CD4-positive, alpha-beta T cell treated with Interleukin-10 for 1 hour (primary cell): Measurements from ENCODE around the gene ZNF484.
A peak's percentile ranks its signal among the peaks of the same experiment; 100 is the strongest.
"Not testable (repeated sequence)": the region's sequence is repeated elsewhere in the genome, so short reads cannot be mapped to it uniquely, and the experiment has no call there.

Experiments used
- DNase-seq: peaks from one replicate; pipeline ENCODE4 v3.0.0-alpha.2; 2020

ZNF484 gene

DNA sequence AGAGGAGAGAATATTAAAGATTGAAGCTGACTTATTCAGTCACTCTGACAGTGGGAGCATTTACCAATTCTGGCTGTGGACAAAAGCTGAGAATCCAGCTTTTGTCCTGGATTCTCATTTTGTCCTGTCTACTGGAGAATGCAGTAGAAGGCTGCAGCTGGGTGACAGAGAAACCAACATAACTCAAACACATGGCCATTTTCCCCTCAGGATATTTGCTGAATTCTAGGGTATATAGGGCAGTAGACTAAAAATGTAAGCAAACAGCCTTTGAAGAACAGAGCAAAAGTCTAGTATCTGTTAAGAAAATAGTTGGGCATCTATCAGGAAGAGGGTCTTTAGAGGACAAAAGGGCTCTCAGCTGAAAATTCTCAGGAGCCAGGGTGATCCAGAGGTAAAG is 20.6 kb downstream of the ZNF484 start:
- no peak for DNase-seq

DNA sequence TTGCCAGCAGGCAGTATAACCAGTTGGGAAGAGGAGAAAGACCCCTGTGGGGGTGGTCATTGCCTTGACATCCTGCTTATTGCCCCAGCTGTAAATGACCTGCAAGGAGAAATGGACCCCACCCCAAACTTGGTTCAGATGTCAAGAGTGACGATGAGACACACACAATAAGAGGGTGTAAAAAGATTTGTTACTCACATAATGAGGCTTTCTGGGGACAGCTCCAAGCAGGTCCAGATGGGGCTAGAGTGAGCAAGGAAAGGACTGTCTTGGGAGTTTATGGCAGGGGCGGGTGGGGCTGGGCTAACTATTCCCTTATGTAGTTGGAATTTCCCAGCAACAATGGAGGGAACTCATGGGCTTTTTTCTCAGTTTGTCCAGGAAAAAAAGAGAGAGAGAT is 24.1 kb downstream of the ZNF484 start:
- no peak for DNase-seq

DNA sequence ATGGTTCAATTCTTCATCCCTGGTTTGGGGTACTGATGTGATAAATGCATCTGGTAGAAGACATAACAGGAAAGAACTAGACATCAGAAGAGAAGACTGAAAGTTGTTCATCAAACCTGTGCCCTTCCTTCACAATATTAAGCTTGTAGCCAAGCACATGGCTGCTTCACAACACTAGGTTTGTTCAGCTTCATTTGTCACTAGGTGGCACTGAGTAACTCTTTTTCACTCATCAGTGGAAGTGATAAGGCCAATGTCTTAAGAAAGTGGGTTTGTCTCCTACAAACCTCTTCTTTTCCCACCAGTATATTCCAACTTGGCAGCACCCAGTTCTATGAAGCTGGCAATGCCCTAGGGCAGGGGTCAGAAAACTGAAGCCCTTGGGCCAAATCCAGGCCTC is 26.9 kb downstream of the ZNF484 start:
- DNase-seq, result peak; percentile 17

DNA sequence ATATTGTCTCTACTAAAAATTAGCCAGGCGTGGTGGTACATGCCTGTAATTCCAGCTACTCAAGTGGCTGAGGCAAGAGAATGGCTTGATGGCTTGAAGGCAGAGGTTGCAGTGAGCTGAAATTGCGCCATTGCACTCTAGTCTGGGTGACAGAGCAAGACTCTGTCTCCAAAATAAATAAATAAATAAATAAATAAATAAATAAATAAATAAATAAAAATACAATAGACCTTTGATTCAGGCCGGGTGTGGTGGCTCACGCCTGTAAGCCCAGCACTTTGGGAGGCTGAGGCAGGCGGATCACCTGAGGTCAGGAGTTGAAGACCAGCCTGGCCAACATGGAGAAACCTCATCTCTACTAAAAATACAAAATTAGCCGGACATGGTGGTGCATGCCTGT is 29.1 kb downstream of the ZNF484 start:
- not testable (repeated sequence) for DNase-seq

DNA sequence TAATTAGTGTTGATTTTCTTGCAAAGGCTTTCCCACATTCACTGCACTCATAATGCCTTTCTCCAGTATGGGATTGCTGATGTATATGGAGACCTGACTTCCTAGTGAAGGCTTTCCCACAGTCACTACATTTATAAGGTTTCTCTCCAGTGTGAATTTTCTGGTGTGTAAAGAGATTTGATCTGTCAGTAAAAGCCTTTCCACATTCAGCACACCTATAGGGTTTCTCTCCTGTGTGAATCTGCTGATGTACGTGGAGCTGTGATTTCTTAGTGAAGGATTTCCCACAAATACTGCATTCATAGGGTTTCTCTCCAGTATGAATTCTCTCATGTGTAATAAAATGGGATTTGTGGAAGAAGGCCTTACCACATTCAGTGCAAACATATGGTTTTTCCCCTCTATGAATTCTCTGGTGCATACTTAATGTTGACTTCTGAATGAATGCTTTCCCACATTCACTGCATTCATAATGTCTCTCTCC is 31.1 kb downstream of the ZNF484 start:
- no peak for DNase-seq

DNA sequence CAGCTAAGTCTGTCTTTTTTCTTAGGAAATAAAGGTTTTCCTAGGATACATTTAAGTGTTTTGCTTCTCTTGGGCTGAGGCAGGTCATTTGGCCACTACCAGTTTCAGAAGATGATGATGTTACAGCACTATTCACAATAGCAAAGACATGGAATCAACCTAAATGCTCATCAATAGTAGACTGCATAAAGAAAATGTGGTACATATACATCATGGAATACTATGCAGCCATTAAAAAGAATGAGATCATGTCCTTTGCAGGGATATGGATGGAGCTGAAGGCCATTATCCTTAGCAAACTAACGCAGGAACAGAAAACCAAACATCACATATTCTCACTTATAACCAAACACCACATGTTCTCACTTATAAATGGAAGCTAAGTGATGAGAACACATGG is 39.4 kb downstream of the ZNF484 start:
- not testable (repeated sequence) for DNase-seq

DNA sequence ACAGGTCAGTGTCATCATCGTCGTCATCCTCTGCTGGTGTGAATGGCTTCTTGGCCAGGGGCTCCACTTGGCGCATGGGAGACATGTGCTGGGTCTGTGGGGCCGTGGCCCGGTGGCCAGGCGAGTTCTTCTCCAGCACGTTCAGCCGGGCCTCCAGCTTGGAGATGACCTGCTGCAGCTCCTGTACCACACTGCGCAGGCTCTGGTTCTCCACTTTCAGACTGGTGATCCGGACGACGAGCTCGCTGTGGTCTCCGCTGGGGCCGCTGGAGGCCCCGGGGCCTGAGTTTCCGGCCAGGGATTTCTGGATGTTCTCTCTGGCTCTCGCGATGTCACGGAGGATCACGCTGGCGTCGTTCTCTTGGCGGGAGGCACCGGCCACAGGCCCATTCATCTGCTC is 40.6 kb downstream of the ZNF484 start:
- no peak for DNase-seq

DNA sequence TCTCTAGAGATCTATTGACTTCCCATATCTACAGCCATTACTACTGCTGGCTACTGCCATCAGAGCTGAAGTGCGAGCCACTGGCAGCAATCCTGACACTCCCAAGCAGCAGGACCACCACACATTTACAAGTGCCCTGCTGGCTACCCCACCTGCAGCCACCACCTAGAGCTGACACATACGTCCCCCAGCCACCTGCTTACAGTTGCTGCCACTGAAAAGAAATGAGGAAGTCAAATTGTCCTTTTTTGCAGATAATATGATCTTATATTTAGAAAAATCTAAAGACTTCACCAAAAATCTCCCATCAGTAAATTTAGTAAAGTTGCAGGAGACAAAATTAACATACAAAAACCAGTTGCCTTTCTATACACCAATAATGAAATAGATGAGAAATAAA is 48.4 kb downstream of the ZNF484 start:
- DNase-seq, result no peak

DNA sequence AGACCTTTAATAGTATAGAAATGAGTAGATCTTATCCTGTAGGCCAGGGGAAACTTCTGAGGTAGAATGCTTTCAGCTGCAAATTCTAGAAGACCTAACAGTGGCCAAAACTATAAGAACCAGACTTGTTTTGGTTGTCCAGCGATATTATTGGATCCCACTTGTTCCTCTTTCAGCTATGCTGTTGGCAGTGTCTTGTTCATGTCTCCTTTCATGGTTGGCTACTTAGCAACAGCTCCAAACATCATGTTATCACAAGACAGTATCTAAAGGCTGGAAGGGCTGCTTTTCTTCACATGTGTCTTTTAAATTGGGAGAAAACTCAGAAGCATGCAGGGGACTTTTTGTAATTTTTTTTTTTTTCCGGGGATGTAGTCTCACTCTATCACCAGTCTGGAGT is 52.8 kb downstream of the ZNF484 start:
- DNase-seq, result not testable (repeated sequence)

DNA sequence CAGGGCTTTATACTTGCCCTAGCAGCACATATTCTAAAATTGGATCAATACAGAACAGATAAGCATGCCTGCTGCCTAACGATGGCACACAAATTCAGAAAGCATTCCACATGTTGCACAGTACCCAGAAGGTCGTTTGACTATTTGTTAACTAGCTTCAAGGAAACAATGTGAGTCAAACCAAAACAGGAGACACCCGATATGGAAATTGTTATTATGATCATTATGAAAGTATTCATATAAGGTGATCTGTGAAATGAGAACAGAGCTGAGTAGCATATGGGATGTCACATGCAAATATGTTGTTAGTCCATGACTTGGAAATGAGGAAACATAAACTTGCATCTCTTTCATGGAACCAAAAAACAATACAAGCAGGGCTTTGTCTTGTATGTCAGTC is 56.9 kb downstream of the ZNF484 start:
- DNase-seq, result no peak

DNA sequence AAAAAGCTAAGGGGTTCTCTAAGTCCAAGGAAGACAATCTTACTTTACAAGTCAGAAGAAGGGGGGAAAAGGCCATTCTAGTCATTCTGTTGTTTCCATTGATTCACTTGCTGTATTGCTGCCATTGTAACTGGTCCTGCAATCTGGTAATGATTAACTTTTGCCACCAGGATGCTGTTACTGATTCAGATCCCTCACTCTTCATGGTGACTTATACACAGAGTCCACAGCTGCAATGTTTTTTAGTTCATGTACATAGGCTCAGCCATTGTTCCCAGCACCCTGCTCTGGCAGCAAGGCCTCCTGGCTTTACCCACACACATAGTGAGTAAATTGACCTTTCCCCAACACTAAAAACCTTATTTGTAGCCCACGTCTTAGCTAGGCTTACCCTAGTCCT is 57.9 kb downstream of the ZNF484 start:
- DNase-seq, result not testable (repeated sequence)

DNA sequence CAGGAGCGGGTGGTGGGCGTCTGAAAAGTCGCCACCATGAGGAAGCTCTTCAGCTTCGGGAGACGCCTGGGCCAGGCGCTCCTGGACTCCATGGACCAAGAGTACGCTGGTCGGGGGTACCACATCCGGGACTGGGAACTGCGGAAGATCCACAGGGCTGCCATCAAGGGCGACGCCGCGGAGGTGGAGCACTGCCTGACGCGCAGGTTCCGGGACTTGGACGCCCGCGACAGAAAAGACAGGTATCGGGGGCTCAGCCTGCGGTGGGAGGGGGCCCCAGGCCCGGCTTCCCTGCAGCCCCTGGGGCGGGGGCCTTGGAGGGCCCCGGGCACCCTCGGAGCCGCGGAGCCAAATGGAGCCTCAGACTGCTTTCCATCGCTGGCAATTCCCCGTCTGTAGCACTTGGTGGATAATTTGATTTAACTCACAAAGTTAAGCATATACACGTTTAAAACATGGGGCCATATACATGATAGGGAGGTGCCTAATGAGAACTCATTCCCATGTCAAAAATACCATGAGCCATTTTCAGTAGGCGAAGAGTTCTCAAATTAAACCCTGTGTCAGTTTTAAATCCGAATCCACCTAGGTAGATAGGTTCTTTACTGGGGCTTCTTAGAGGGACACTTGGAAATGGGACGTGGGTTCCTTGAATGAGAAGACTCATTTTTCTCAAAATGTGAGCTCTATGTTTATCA is 68.1 kb downstream of the ZNF484 start:
- not testable (repeated sequence) for DNase-seq

DNA sequence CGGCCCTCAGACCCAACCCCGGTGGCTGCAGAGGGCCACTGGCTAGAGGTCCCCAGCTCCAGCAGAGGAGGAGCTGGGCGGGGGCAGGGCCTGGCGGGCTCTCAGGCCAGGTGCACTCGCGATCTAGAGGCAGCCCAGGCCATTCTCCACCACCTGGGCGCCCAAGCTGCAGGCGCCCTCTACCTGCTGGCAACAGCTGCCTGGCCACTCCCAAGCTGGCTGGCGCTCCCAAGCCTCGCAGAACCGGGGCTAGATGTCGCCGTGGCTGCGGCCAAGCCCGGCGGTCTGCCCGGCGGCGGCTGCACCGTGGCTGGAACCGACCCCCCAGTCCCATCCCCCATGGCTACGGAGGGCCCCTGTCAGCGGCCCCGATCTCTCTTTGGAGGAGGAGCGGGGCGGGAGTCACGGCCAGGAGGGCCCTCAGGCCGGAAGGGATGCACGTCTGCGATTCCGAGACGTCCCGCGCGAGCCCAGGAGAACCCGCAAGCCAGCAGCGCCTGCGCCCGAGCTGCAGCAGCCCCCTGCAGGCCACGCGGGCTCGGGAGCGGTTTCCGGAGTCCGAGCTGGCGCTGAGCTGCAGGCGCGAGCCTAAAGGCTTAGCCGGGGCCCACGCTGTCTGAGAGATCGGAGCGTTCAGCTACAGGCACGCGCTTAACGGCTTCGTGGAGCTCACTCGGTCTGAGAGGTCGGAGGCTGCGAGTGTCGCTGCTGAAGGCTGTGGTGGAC is 68.9 kb downstream of the ZNF484 start:
- peak; percentile 37 for DNase-seq

DNA sequence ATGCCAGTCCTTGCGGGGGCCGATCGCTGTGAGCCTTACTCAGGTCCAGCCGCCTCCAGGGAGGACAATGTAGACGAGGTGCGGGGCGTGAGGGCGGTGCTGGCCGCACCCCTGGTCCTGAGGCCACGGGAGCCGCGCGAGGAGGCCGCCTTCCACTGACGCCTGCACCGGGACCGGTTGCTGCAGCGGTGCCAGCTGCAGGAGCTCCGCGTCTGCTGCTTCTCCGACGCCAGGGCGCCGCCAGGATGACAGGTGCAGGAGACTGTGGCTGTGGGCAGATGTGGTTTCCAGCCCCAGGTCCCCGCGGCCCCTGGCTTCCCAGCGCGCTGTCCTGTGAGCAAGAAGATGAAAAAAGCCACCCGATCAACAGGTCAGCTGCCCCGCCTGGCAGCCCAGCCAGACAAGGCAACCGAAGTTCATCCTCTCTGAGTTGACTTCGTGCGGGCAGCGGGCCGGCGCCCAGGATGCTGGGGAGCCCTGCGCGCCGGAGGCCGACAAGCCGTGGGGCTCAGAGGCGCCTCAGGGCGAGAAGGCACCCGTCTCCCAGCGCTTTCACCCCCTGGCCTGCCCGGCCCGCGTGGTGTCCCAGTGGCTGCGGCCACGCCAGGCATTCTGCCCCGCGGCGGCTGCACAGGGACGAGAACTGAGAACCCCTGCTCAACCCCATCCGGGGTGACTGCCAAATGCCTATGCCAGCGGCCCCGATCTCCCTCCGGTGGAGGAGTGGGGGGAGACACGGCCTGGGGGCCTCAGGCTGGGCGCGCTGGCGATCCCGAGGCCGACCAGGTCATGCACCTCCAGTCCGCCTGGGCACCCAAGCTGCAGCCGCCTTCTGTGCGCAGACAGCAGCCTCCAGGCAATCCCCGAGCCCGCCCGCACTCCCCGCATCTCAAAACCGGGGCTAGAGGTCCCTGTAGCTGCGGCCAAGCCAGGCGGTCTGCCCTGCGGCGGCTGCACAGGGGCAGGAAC is 69.8 kb downstream of the ZNF484 start:
- peak; percentile 28 for DNase-seq

DNA sequence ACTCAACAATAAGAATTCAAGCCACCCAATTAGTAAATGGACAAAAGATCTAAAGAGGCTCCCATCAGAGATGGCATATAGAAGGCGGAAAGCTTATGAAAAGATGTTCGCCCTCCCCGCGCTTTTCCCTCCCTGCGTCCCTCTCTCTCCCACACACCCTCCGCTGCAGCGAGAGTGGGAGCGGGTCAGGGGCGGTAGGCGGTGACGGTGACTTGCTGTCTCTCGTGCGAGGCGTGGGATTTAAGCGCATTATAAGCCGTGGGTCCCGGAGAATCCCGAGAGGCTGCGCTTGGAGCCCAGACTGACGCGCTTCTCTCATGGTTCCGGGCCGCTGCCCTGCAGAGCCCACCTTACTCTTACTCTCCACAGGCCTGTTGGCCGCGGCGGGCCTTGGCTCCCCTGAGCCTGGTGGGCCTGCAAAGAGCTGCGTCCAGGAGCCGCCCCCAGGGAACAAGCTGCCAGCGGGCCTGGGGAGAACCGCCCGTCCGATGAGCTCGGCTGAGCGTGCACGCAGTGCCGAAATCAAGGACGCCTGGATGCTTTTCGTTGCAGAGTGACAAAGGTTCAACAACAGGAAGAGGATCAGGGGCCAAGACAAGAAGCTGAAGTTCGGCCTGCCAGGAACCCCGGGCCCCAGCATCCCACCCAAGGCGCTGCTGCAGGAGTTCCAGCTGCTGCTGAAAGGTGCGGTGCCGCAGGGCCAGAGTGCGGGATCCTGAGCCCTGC is 70.6 kb downstream of the ZNF484 start:
- no peak for DNase-seq

DNA sequence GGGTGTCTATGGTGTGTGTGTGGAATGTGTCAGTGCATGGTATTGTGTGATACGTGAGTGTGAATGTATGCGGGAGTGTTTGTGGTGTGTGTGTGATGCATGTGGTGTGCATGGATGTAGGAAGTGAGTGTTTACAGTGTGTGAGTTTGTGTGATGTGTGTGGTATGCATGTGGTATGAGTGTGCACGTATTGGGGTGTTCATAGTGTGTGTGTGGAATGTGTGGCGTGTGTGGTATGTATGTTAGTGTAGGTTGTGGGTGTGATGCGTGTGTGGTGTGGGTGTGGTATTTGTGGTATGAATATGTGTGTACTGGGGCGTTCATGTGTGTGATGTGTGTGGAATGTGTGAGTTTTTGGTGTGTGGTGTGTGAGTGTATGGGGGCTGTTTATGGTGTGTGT is 73.1 kb downstream of the ZNF484 start:
- no peak for DNase-seq

DNA sequence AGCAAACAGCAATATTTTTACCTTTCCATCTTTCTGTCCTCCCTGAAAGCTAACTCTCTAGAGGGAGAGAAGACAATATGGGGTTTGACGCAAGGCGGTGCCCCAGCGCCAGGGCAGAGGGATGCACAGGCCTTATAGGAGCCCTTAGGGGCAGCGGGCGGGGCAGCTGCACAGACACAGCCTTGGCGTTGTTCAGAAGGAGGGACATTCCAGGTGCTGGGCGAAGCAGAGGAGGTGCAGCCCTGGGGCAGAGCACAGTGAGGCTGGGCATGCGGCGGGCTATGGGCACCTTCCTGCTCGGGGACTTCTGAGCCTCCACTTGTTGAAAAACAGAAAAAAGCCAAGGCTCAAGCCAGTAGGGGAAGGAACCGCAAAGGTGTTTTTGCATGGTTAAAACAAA is 79.5 kb downstream of the ZNF484 start:
- no peak for DNase-seq

DNA sequence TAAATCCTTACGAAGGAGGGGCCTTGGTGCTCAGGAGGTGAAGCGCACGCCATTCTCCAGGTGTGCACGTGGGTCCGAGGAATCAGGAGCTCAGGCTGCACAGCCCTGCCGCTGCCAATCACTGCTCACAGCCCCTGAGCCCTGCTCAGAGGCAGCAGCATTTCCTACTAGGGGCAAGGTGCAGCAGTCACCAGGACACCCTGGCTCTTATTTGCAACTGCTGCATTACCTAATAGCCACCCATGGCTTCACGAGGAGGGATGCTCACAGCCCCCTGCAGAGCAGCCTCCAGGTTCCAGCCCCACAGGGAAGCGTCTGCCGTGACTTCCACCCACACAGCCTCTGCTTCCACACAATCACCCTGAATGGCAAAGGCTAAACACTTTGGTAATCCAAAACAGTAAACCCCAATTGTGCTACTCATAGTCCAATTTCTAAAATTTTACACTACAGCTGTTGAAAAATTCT is 81.5 kb downstream of the ZNF484 start:
- not testable (repeated sequence) for DNase-seq

DNA sequence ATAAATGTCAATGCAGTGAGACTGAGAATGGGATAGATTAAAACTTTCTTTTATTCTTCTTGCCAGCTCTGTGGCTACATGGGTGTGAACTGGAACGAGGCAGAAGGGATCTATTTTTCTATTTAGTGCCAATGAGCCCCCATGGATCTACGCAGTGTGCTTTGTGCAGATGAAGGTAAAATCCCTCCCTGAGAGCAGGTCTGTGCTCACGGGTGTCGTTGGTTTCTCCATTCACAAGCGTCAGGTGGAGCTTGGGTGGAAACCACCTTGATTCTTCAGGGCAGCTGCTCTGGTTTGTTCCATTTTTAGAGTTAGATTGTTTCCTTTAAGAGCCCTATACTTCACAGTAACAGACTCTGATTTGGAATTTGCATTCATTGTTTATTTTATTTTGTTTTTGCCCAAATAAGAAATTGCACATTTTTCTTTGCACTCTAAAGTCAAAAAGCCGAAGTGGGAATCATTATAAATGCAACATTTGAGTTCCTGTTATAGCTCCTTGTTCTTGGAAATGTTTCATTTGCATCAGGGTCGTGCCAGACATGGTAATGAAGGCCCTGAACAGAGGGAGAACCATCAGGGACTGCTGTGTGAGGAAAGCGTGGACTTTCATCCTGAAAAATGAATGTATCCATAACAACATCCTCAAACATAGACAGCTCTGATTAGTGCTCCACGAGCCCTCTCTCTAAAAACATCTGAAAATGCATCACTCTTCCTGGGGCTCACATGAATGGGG is 82.1 kb downstream of the ZNF484 start:
- no peak for DNase-seq
